ENCODE results near the gene RNASE13.

The RNASE13 gene

DNA sequence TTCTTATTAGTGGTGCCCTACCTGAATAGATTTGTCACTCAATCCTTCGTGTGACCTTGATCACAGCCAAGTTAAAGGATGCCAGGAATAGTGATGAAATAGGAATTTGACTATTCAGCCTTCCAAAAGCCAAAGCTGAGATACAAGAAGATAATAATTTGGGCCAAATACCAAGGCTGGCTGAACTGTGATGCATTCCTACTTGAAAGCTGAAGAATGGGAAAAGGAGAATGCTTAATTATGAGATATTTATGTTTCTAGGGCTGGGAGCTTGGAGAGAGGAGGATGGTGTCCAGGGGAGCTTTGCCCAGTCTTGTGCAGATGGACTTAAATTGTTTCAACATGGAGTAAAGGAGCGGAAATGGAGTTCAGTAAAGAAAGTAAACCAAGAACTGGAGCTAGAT lies 12.8 kb upstream of the RNASE13 start:
- TF ChIP-seq ZC3H10 (CRISPR knock-in tag; IDR thresholded peaks at IDR 0.05) (no peak), ZNF70 (CRISPR knock-in tag; IDR thresholded peaks at IDR 0.05) (no peak), SNAI2 (CRISPR knock-in tag; IDR thresholded peaks at IDR 0.05) (no peak), ZNF8 (CRISPR knock-in tag; IDR thresholded peaks at IDR 0.05) (no peak), ZFP30 (CRISPR knock-in tag; IDR thresholded peaks at IDR 0.05) (no peak), PPARA (CRISPR knock-in tag; IDR thresholded peaks at IDR 0.05; ENCODE audit: borderline replicate concordance) (no peak), TCF4 (CRISPR knock-in tag; IDR thresholded peaks at IDR 0.05; ENCODE audit: borderline replicate concordance) (no peak), CSDC2 (CRISPR knock-in tag; IDR thresholded peaks at IDR 0.05) (no peak), BACH2 (CRISPR knock-in tag; IDR thresholded peaks at IDR 0.05; ENCODE audit: borderline replicate concordance) (no peak), GLIS3 (CRISPR knock-in tag; IDR thresholded peaks at IDR 0.05) (no peak), PATZ1 (CRISPR knock-in tag; IDR thresholded peaks at IDR 0.05; ENCODE audit: borderline replicate concordance) (no peak), TOX (CRISPR knock-in tag; IDR thresholded peaks at IDR 0.05; ENCODE audit: borderline replicate concordance) (no peak), ESRRG (CRISPR knock-in tag; IDR thresholded peaks at IDR 0.05) (no peak), OSR1 (CRISPR knock-in tag; IDR thresholded peaks at IDR 0.05) (no peak), ZNF565 (CRISPR knock-in tag; conservative IDR thresholded peaks at IDR 0.05; ENCODE audit: low read depth) (no peak), RARB (CRISPR knock-in tag; IDR thresholded peaks at IDR 0.05) (no peak), TSHZ2 (CRISPR knock-in tag; IDR thresholded peaks at IDR 0.05) (no peak)
- TF ChIP-seq, protein P1, sequence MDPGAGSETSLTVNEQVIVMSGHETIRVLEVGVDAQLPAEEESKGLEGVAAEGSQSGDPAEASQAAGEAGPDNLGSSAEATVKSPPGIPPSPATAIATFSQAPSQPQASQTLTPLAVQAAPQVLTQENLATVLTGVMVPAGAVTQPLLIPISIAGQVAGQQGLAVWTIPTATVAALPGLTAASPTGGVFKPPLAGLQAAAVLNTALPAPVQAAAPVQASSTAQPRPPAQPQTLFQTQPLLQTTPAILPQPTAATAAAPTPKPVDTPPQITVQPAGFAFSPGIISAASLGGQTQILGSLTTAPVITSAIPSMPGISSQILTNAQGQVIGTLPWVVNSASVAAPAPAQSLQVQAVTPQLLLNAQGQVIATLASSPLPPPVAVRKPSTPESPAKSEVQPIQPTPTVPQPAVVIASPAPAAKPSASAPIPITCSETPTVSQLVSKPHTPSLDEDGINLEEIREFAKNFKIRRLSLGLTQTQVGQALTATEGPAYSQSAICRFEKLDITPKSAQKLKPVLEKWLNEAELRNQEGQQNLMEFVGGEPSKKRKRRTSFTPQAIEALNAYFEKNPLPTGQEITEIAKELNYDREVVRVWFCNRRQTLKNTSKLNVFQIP (CRISPR knock-in tag; IDR thresholded peaks at IDR 0.05; ENCODE audit: borderline replicate concordance, low read depth), result no peak
- TF ChIP-seq, protein P2, sequence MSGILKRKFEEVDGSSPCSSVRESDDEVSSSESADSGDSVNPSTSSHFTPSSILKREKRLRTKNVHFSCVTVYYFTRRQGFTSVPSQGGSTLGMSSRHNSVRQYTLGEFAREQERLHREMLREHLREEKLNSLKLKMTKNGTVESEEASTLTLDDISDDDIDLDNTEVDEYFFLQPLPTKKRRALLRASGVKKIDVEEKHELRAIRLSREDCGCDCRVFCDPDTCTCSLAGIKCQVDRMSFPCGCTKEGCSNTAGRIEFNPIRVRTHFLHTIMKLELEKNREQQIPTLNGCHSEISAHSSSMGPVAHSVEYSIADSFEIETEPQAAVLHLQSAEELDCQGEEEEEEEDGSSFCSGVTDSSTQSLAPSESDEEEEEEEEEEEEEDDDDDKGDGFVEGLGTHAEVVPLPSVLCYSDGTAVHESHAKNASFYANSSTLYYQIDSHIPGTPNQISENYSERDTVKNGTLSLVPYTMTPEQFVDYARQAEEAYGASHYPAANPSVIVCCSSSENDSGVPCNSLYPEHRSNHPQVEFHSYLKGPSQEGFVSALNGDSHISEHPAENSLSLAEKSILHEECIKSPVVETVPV (CRISPR knock-in tag; IDR thresholded peaks at IDR 0.05), result no peak
- TF ChIP-seq, protein P3, sequence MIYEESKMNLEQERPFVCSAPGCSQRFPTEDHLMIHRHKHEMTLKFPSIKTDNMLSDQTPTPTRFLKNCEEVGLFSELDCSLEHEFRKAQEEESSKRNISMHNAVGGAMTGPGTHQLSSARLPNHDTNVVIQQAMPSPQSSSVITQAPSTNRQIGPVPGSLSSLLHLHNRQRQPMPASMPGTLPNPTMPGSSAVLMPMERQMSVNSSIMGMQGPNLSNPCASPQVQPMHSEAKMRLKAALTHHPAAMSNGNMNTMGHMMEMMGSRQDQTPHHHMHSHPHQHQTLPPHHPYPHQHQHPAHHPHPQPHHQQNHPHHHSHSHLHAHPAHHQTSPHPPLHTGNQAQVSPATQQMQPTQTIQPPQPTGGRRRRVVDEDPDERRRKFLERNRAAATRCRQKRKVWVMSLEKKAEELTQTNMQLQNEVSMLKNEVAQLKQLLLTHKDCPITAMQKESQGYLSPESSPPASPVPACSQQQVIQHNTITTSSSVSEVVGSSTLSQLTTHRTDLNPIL (CRISPR knock-in tag; IDR thresholded peaks at IDR 0.05; ENCODE audit: low read depth), result no peak
- peak; percentile 23; the same call in 1 of the 3 replicates for ATAC-seq

GRCh38 chr14:21043974-21044618 lies 9.5 kb upstream of the RNASE13 start:
- ATAC-seq, result no peak
- no peak for TF ChIP-seq ZFP3 (CRISPR knock-in tag; IDR thresholded peaks at IDR 0.05)
- TF ChIP-seq ISL1 (CRISPR knock-in tag; IDR thresholded peaks at IDR 0.05), result no peak
- no peak for TF ChIP-seq TCF4 (CRISPR knock-in tag; IDR thresholded peaks at IDR 0.05; ENCODE audit: borderline replicate concordance)
- TF ChIP-seq, protein P2 (CRISPR knock-in tag; IDR thresholded peaks at IDR 0.05), result no peak
- TF ChIP-seq, protein P3 (CRISPR knock-in tag; IDR thresholded peaks at IDR 0.05; ENCODE audit: low read depth), result no peak
- no peak for TF ChIP-seq PATZ1 (CRISPR knock-in tag; IDR thresholded peaks at IDR 0.05; ENCODE audit: borderline replicate concordance)
- no peak for TF ChIP-seq RARB (CRISPR knock-in tag; IDR thresholded peaks at IDR 0.05)
- no peak for TF ChIP-seq ZNF565 (CRISPR knock-in tag; conservative IDR thresholded peaks at IDR 0.05; ENCODE audit: low read depth)
- TF ChIP-seq ESRRG (CRISPR knock-in tag; IDR thresholded peaks at IDR 0.05), result no peak
- TF ChIP-seq BACH2 (CRISPR knock-in tag; IDR thresholded peaks at IDR 0.05; ENCODE audit: borderline replicate concordance), result no peak
- TF ChIP-seq ZNF8 (CRISPR knock-in tag; IDR thresholded peaks at IDR 0.05), result no peak
- TF ChIP-seq ZFP30 (CRISPR knock-in tag; IDR thresholded peaks at IDR 0.05), result no peak
- TF ChIP-seq ARNTL (CRISPR knock-in tag; IDR thresholded peaks at IDR 0.05; ENCODE audit: borderline replicate concordance, low read depth), result no peak
- no peak for TF ChIP-seq CSDC2 (CRISPR knock-in tag; IDR thresholded peaks at IDR 0.05)
- TF ChIP-seq PPARA (CRISPR knock-in tag; IDR thresholded peaks at IDR 0.05; ENCODE audit: borderline replicate concordance), result no peak
- TF ChIP-seq ZC3H10 (CRISPR knock-in tag; IDR thresholded peaks at IDR 0.05), result no peak
- no peak for TF ChIP-seq OSR1 (CRISPR knock-in tag; IDR thresholded peaks at IDR 0.05)
- no peak for TF ChIP-seq SNAI2 (CRISPR knock-in tag; IDR thresholded peaks at IDR 0.05)

Measured in SK-N-SH treated with all-trans-retinoic acid at 6 μM for 48 hours (cell line).